NCI-H748 treated with DMSO at 0.1 percent for 48 hours (cell line): ENCODE results near the gene SRP68.
"Not testable (repeated sequence)": the region's sequence is repeated elsewhere in the genome, so short reads cannot be mapped to it uniquely, and the experiment has no call there.

ENCODE experiments used
- DNase-seq: peaks from one replicate; lab custom pipeline; 2025; lab: John Stamatoyannopoulos, UW

The SRP68 gene

GRCh38 chr17:76046064-76046463, 26.3 kb downstream of the SRP68 start:
- no peak for DNase-seq

DNA sequence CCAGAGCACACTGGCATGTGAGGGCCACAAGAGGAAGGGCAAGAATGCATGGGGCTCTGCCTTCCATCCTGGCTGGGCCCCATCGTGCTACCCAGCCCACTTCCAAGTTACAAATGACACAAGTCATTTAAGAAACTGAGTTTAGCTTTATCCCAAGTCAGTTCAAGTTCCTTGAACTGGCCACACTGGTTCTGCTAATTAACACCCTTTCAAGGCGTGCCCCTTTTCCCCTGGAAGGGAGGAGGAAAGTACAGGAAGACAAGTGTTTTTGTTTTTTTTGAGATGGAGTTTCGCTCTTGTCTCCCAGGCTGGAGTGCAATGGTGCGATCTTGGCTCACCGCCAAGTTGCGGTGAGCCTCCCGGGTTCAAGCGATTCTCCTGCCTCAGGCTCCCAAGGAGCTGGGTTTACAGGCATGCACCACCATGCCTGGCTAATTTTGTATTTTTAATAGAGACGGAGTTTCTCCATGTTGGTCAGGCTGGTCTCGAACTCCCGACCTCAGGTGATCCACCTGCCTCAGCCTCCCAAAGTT, 27.8 kb downstream of the SRP68 start:
- DNase-seq: not testable (repeated sequence)

DNA sequence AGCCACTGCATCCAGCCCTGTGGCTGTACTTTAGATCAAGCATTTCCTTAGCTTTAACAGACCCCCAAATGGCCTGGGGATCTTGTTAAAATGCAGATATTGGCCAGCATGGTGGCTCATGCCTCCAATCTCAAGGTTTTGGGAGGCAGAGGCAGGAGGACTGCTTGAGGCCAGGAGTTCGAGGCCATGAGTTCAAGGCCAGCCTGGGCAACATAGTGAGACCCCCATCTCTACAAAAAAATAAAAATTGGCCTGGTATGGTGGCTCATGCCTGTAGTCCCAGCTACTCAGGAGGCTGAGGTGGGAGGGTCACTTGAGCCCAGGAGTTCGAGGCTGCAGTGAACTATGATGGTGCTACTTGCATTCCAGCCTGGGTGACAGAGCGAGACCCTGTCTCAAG, 29.4 kb downstream of the SRP68 start:
- not testable (repeated sequence) for DNase-seq

- DNase-seq: no peak
Measured at GRCh38 chr17:76040376-76040775, 31.9 kb downstream of the SRP68 start.

DNA sequence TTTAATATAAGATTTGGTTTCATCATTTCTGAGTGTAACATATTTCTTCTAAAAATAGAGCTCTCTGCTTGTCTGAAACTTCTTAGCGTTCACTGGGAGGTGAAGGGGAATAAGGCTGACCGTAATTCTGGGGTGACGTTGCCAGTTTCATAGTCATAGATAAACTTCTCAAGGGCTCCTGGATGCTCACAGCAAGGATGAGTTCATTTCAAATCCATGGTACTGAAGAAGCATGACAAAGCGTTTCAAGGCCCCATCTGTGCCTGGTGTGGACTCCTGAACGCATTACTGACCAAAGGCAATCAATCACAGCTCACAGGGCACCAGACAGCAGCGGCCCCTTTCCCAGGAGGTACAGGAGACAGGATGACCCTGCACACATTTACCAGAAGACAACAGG, 33.2 kb downstream of the SRP68 start:
- no peak for DNase-seq

DNA sequence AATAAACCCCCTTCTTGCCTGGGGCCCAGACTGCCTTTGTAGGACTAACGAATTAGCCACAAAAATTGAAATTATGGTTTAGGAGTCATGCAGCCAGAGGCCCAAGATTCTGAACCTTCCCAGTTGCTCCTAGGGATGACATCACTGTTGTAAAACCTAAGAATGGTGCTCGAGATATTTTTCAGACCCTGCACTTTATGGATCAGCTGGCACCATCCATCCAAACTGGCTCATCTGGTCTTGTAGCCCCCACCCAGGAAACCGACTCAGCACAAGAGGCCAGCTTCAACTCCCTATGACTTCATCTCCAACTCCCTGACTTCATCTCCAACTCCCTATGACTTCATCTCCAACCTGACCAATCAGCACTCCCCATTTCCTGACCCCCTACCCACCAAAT, 34.3 kb downstream of the SRP68 start:
- DNase-seq: no peak

- no peak for DNase-seq
Measured at GRCh38 chr17:76036497-76037261, 35.6 kb downstream of the SRP68 start.

DNA sequence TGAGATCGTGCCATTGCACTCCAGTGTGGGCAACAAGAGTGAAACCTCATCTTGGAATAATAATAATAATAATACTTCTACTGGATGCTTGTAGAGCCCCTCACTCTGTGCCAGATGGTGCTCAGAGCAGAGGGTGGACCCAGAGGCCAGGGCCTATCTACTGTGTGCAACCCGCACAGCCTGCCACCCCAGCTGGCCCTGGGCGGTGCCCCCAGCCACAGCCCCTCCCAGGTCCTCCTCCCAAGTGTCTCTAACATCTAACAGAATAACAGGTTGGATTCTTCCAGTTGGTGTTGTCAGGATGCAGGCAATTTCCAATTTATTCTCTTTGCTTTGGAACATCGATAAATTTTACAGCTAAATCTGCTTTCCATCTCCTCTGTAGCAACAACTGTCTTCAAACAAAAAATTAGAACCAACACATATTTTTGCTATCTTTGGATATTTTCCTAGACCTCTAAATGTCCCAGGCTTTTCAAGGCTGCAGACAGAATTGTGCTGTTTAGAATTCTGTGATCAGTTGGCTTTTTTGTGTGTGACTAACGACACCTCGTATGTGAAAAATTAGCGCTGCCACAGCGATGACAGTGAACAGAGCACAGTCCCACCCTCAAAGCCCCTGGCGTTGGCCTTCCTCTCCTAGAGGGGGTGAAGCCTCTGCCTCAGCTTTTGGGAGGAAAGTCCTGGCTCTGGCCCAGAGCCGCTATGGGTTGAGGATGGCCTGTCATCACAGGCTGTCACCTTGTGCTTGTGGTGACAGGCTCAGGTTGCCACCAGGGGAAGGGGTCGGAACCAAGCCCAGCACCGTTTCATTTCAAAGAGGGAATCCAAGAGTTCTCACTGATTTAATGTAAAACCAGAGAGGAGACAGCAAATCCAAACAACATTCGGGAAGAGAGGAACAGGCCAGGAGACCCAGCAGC, 37.6 kb downstream of the SRP68 start:
- DNase-seq: no peak

DNA sequence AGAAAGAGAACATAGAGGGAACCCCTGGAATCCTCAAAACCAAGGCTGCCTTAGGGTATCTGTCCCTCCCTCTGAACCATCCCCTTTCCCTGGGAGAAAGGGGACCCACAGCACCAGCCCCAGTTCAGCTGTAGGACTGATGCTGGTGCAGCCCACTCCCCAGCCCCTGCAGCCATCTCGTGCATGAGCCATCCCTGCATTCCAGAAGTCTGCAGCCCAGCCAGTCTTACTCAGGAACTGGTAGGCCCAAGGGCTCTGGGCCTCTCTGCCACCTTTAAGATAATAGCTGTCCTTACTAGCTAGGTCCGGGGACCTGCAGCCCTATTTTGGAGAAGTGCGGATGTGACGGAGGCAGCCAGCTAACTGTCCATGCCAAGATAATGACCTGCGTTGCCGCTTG, 39.2 kb downstream of the SRP68 start:
- no peak for DNase-seq

DNA sequence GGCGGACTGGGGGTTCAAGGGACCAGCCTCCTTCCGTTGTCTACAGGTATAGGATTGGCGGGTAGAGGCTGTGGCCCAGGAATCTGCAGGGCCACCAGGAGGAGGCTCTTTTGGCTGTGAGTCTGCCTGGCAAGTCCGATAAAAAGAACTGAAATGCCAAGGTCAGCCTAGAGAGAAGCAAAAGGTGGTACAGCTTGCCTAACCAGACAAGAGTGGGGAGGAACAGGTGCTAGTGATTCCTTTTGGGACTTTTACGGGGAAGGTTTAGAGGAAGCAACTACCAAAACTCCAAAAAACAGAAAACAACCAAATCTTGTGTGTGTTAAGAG, 39.6 kb downstream of the SRP68 start:
- DNase-seq: no peak

GRCh38 chr17:76032073-76032779, 40.1 kb downstream of the SRP68 start:
- no peak for DNase-seq

GRCh38 chr17:76027159-76027839, 45.0 kb downstream of the SRP68 start, which contains the start of gene EVPL:
EVPL (minus strand) TSS chr17:76027306; CDS start chr17:76027198, 108 bp downstream.
- no peak for DNase-seq

DNA sequence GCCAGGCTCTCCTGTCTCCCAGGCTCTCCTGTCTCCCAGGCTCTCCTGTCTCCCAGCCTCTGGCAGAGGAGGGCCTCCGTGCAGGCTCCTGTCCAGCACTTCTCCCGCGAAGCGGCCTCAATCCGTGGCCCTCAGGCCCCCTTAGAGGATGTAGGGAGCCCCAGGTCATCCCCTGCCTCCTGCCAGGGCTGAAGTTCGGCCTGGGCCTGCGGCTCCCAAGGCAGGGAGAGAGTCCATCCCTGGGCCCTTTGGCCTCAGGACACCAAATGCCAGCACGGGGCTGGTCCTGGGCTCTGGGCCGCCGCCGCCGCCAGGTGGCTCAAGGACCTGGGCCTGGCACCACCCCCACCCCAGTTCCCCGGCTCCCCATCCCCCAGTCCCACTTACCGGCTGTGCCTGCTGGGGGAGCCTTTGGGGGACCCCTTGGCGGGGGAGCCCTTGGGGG, 45.6 kb downstream of the SRP68 start:
- DNase-seq: no peak

DNA sequence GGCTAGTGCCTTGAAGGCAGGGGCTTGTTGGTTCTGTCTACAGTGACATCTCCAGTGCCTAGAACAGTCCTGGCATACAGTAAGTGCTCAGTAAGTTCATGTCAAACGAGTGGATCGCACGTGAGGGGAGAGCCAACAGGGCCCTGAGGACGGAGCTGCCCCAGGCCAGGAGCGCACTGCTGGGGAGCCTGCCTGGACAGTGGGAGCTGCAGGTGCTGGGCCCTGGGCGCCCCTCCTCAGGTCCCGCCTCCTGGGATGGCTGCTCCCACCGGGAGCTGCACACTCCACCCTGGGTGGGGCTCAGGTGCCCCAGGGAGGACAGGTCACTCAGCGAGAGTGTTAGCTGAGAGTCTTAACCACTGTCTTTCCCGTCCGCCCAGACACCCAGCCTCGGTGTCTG, 47.0 kb downstream of the SRP68 start:
- DNase-seq: no peak

DNA sequence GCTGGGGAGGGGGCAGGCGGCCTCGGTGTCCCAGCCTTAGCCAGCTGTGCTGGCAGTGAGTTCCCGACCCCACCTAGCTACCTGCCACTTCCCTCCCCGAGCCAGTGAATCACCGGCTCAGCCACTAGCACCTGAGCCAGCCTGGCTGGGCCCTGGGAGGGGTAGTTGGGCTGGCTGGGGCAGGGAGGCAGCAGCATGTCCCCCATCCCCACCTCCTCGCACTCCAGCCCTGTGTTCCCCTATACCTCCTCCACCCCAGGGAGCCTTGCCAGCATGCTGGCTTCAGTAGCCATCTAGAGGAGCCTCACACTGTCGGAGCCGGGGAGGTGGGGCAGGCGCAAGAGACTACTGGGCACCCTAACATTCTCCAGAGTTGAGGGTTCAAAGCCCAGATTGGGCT, 48.0 kb downstream of the SRP68 start:
- no peak for DNase-seq

DNA sequence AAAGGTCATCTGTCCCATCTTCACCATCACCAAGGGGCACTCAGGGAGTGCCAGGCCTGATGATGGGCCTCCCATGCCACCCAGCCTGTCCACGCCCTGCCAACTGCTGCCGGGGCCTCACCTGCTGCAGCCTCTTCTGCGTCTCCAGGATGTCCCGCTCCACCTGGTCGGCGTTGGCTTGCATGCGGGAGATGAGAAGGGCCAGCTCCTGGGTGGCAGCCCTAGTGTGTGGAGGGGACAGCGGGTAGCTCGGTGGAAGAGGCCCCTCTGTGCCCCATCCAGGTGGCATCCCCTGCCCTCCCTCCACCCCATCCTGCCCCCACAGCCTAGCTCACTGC, 48.4 kb downstream of the SRP68 start:
- DNase-seq: no peak

GRCh38 chr17:76022973-76023899, 49.1 kb downstream of the SRP68 start:
- DNase-seq: no peak

DNA sequence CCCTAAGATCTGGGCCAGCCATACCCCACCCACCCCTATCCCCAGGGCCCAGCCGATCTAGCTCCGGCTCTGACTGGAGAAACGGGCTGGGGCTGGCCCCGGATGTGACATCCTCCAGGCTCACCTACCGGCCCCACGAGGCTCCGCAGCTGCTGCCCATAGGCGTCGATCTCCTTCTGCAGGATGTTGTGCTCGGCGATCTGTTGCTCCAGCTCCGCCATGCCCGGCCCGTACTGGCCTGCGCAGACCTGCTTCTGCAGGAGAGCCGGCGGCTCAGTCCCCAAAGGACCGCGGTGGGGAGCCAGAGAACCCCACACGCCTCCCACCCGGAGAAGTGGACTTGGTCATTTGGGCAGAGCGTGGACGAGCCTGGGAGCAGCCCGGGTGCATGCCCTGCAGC, 50.0 kb downstream of the SRP68 start:
- DNase-seq: no peak

- DNase-seq: no peak
Measured at GRCh38 chr17:76019833-76020467, 52.4 kb downstream of the SRP68 start.

DNA sequence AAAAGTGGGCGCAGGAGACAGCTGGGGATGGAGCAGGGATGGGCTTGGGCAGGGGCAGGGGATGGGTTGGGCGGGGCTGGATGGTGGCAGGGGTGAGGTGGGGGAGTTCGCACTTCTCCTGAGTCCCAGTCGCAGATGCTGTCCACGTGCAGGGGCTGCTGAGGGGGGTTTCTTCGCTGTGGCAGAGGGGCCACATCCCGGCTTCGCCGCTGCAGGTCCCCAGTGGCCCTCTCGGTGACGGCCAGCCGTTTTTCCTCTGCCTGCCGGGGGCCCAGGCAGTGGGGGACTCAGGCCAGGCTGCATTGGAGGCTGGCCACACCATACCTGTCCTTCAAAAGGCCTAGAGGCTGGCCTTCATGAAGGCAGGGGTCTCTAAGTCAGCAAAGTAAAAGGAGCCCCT, 53.5 kb downstream of the SRP68 start:
- no peak for DNase-seq
